DMS114 treated with DMSO at 0.1 percent for 48 hours (cell line): ENCODE measurements around the gene FAH.

ENCODE experiments used
- DNase-seq: peaks from one replicate; lab custom pipeline; 2025; ENCODE audit not compliant: unreplicated experiment; lab: John Stamatoyannopoulos, UW

Gene FAH

DNA sequence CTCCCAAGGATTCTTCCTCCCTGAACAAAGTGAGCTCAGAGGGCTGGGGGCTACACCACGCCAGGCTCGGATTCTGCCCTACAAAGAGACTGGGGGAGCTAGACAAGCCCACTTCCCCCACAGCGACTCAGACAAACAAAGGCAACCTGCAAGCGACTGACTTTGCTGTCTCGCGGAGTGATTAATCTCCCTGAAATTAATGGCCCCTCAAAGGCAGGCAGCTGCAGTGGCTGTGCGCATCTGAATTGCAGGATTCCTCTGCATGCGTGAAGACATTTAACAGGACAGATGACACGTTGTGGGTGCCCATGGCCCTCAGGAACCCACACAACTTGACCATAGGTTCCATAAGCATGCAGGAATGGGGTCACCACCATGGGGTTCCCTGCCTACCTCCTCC, 80.8 kb downstream of the FAH start:
- no peak for DNase-seq

DNA sequence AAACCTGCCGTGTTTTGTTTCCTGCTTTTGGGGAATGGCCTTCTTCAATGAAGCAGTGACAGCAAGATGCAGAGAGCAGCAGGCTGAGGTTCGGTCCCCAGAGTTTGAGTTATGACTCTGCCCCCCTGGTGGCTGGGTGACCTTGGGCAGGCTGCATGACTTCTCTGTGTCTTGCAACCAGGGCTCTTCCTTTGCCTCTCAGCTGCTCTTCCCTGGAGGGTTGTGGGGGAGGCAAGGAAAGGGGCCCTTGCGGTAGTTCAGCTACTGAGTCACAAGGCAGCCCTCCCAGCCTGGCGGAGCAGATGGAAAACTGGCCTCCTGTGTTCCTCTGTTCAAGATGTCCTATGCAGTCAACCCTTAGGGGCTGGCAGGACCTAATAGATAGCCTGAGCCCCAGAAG, 82.1 kb downstream of the FAH start:
- no peak for DNase-seq
